ENCODE measurements around the gene DAZAP1. TPM values are rescaled to one million over a fixed set of nuclear protein-coding genes. Genes with fewer than 3 reads are reported as not detected.
A peak's percentile ranks its signal among the peaks of the same experiment; 100 is the strongest.

Gene DAZAP1
- total RNA-seq, 1 donor from 2014 or later = 107 TPM

- peaks cover 9% of the 10 kb centered on the region for H3K4me1 ChIP-seq
- peaks cover 2% of the 10 kb centered on the region for H3K27me3 Mint-ChIP-seq (ENCODE audit: insufficient read depth, low read depth)
- H4K20me1 ChIP-seq (ENCODE audit: low read depth) = peaks cover 94% of the 10 kb centered on the region
- H3K9me3 ChIP-seq (ENCODE audit: low read depth) = no peaks in the 10 kb centered on the region
- H3F3A ChIP-seq (ENCODE audit: low read depth) = peaks cover 24% of the 10 kb centered on the region
- H3K27me3 ChIP-seq = no peaks in the 10 kb centered on the region
- H3K4me3 Mint-ChIP-seq = peak overlapping the region; percentile 79
- peak overlapping the region; percentile 26 for H3K4me2 ChIP-seq
- no peaks in the 10 kb centered on the region for H3K36me3 ChIP-seq
- no peaks in the 10 kb centered on the region for H3K9me3 Mint-ChIP-seq
- DNase-seq (ENCODE audit: low spot score) = no peak
- H3K4me3 ChIP-seq = no peak overlapping the region
- H3K9ac ChIP-seq = no peak overlapping the region
- H3K4me1 Mint-ChIP-seq = peaks cover 36% of the 10 kb centered on the region
- H3K79me2 ChIP-seq (ENCODE audit: low read depth) = peaks cover 90% of the 10 kb centered on the region
- peak overlapping the region; percentile 74 for H3K27ac Mint-ChIP-seq
- peaks cover 20% of the 10 kb centered on the region for H3K36me3 Mint-ChIP-seq
- TF ChIP-seq EZH2phosphoT487 (IDR thresholded peaks at IDR 0.05) (no peak), CTCF (IDR thresholded peaks at IDR 0.05) (no peak), EZH2 (IDR thresholded peaks at IDR 0.05) (no peak)
- H3K27ac ChIP-seq = no peak overlapping the region
- no peak overlapping the region for H2AFZ ChIP-seq (replicated peaks)
These were observed 8.8 kb downstream of the DAZAP1 start for GRCh38 chr19:1416014-1416841.

GRCh38 chr19:1417145-1417544 lies 9.8 kb downstream of the DAZAP1 start:
- Mint-ChIP-seq H3K4me3 (no peak overlapping the region), H3K27me3 (ENCODE audit: insufficient read depth, low read depth) (peaks cover 2% of the 10 kb centered on the region), H3K27ac (no peak overlapping the region), H3K9me3 (no peaks in the 10 kb centered on the region), H3K36me3 (peaks cover 20% of the 10 kb centered on the region), H3K4me1 (peaks cover 33% of the 10 kb centered on the region)
- Histone ChIP-seq H3K27ac (no peak overlapping the region), H4K20me1 (ENCODE audit: low read depth) (peaks cover 94% of the 10 kb centered on the region), H3K79me2 (ENCODE audit: low read depth) (peaks cover 89% of the 10 kb centered on the region), H3K4me2 (no peak overlapping the region), H3K9me3 (ENCODE audit: low read depth) (no peaks in the 10 kb centered on the region), H3K27me3 (no peaks in the 10 kb centered on the region), H3K36me3 (no peaks in the 10 kb centered on the region), H3K4me1 (peaks cover 9% of the 10 kb centered on the region), H2AFZ (replicated peaks) (no peak overlapping the region), H3K9ac (no peak overlapping the region), H3F3A (ENCODE audit: low read depth) (peaks cover 24% of the 10 kb centered on the region), H3K4me3 (no peak overlapping the region)
- no peak for TF ChIP-seq EZH2phosphoT487 (IDR thresholded peaks at IDR 0.05)
- no peak for TF ChIP-seq EZH2 (IDR thresholded peaks at IDR 0.05)
- TF ChIP-seq CTCF (IDR thresholded peaks at IDR 0.05) = no peak
- no peak for DNase-seq (ENCODE audit: low spot score)

GRCh38 chr19:1417681-1418495 lies 10.5 kb downstream of the DAZAP1 start:
- no peak overlapping the region for H3K4me2 ChIP-seq
- no peak overlapping the region for H3K27ac ChIP-seq
- no peak overlapping the region for H3K4me3 ChIP-seq
- H3K27me3 ChIP-seq = no peaks in the 10 kb centered on the region
- H3K27ac Mint-ChIP-seq = no peak overlapping the region
- H4K20me1 ChIP-seq (ENCODE audit: low read depth) = peaks cover 94% of the 10 kb centered on the region
- H3K9me3 ChIP-seq (ENCODE audit: low read depth) = no peaks in the 10 kb centered on the region
- no peak overlapping the region for H3K9ac ChIP-seq
- peak overlapping the region; percentile 65 for H3K4me3 Mint-ChIP-seq
- peaks cover 26% of the 10 kb centered on the region for H3K36me3 Mint-ChIP-seq
- H3K4me1 ChIP-seq = peaks cover 9% of the 10 kb centered on the region
- no peaks in the 10 kb centered on the region for H3K9me3 Mint-ChIP-seq
- no peaks in the 10 kb centered on the region for H3K36me3 ChIP-seq
- DNase-seq (ENCODE audit: low spot score) = no peak
- peaks cover 40% of the 10 kb centered on the region for H3K4me1 Mint-ChIP-seq
- peaks cover 89% of the 10 kb centered on the region for H3K79me2 ChIP-seq (ENCODE audit: low read depth)
- H3K27me3 Mint-ChIP-seq (ENCODE audit: insufficient read depth, low read depth) = peaks cover 2% of the 10 kb centered on the region
- TF ChIP-seq EZH2phosphoT487 (IDR thresholded peaks at IDR 0.05) (no peak), CTCF (IDR thresholded peaks at IDR 0.05) (no peak), EZH2 (IDR thresholded peaks at IDR 0.05) (no peak)
- H2AFZ ChIP-seq (replicated peaks) = no peak overlapping the region
- peaks cover 22% of the 10 kb centered on the region for H3F3A ChIP-seq (ENCODE audit: low read depth)
